Activated naive CD4-positive, alpha-beta T cell treated with anti-CD3 and anti-CD28 coated beads, Interleukin-2, amount 50 U/mL, for 72 hours (primary cell): ENCODE measurements around the gene TMTC4. TPM values are rescaled to one million over a fixed set of nuclear protein-coding genes. Genes with fewer than 3 reads are reported as not detected.

Source experiments
- ATAC-seq, 2 donors: fragments of 150-1000 bp; cut with Tn5 transposase; 2 replicates each; pipeline ENCODE4 v1.10.0; 2021; ENCODE audit warnings: mild to moderate bottlenecking in 2 of 2, moderate library complexity in 2 of 2
- DNase-seq, 2 donors: peaks; one replicate each; pipeline ENCODE4 v3.0.0; 2021 to 2022; ENCODE audit warnings: low spot score in 2 of 2
- H3K27ac Mint-ChIP-seq, 2 donors: one replicate each; pipeline ENCODE4 v1.8.0; 2022; ENCODE audit warnings: mild to moderate bottlenecking in 2 of 2, mixed read lengths in 2 of 2
- H3K36me3 Mint-ChIP-seq, 2 donors: one replicate each; pipeline ENCODE4 v1.8.0; 2022; ENCODE audit warnings: mixed read lengths in 2 of 2
- H3K9me3 Mint-ChIP-seq, 2 donors: one replicate each; pipeline ENCODE4 v1.8.0; 2022; ENCODE audit warnings: mixed read lengths in 2 of 2
- total RNA-seq, 2 donors: library from RNA; stranded (reverse); gene quantifications; one replicate each; pipeline ENCODE4 v1.2.3, GENCODE V29; 2022

TMTC4 gene
- total RNA-seq, 2 donors from 2014 or later: 12.5 to 21.3 TPM

DNA sequence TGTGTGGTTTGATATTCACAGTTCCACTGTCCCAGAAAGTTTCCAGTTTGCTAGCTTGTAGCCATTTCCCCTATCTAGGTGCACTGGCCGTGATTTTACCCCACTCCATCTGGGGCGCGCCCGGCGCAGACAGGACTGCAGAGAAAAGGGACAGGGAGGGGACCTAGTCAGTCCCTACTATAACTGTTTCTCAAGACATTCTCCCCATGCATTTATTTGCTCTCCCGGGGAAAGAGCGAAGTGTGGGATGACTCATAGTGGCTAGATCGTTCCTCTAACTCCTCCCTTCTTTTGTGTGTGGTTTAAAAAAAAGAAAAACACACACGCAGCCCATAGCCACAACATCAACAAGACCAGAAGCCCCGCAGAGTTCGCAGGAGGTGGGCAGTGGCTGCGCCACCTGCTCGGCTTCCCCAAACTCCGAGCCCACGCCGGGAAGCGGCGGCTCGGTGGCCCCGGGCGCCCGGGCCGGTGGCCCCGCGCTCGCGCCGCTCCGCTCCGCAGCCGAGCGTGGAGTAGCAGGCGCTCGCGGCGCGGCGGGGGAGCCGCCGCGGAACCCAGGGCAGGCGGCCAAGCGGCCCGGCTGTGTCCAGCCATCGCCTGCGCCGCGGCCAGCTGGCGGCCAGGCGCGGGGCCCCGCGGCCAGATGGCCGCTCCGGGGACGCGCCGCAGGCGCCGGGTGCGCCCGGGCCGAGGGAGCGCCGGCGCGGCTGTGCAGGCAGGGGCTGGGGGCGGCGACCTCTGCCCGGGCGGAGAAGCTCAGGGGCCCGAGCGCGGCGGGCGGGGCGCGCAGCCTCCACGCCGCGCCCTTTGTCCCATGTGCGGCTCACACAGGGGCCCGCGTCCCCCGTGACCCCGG is 653 bp downstream of the TMTC4 start:
- no peaks in the 10 kb centered on the region for H3K9me3 Mint-ChIP-seq
- peak; percentile 37 to 61 for DNase-seq

DNA sequence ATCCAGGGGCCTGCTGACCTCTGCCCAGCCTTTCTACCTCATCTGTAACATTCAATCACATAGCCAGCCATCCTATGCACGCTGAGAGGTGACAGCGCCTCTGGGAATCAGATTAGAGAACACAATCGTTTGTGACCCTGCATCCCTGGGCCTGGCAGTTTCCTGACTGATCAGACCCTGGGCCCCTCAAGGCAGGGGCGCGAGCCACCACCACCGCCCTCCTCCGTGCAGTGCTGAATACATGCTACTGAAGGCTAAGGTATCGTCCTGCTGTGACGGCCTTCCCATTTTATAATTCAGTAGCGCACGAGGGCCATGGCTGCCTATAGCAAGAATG is 1.3 kb downstream of the TMTC4 start:
- DNase-seq (no peak), ATAC-seq (no peak)
- H3K27ac Mint-ChIP-seq: peak overlapping the region in 1 of 2 donors; percentile 89
- H3K36me3 Mint-ChIP-seq: peaks cover 18 to 24% of the 10 kb centered on the region in 2 donors
- no peaks in the 10 kb centered on the region for H3K9me3 Mint-ChIP-seq

More for the DNA sequence above, 653 bp downstream of the TMTC4 start:
- Mint-ChIP-seq H3K27ac (peak overlapping the region; percentile 89 to 98), H3K36me3 (peaks cover 15 to 20% of the 10 kb centered on the region in 2 donors)
- ATAC-seq: peak; percentile 36 to 58

DNA sequence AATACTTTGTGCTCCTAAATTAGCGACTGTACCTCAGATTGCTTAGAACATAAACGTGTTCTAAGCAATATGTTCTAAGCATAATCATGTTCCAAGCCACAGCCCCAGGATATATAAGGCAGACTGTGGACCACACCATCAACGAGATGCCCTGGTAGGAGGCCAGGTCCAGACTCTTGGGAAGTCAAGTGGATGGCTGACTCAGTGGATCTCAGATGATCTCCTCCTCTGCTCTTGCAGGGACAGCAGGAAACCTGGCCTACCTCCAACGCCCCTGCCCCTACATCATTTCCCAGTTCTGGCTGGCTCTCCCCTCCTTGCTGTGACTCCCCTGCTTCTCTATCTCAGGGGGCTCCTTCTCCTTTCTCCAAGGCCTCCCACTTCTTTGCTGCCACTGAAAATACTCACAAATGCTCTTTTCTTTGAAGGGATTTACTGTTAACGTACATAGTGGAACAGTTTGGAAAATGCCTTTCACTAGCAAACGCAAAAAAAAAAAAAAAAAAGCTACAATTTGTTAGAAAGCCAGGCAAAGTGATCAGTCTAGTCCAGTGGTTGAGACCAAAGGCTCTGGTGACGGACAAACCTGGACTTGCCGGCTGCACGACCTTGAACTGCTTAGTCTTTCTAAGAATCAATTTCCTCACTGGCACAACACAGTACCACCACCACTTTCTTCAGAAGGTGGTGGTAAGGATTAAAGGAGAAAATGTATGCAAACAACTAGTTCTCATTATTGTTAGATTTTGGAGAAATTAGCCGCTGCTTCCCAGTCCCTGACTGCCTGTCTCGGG is 3.0 kb downstream of the TMTC4 start:
- no peak overlapping the region for H3K27ac Mint-ChIP-seq
- no peaks in the 10 kb centered on the region for H3K9me3 Mint-ChIP-seq
- ATAC-seq (no peak), DNase-seq (no peak)
- peaks cover 21 to 34% of the 10 kb centered on the region in 2 donors for H3K36me3 Mint-ChIP-seq

DNA sequence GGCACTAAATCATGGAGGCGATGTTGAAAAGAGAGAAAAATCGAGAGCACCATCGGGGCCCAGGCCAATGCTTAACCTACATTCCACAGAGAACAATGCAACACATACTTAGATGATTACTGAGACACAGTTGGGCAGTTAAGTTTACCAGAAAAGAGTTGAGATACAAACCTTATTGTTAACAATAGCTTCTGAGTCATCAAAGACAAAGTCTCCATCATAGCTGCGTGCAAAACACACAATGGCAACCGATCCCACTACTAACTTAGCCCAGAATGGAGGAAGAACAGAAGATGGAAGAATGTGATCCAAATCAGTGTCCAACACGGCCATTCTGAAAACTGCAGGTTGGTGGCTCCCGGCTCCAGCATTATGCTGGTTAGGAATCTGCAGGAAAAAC is 6.2 kb downstream of the TMTC4 start:
- H3K9me3 Mint-ChIP-seq: no peaks in the 10 kb centered on the region
- peak overlapping the region in 1 of 2 donors; percentile 8 for H3K27ac Mint-ChIP-seq
- no peak for ATAC-seq
- DNase-seq: no peak
- H3K36me3 Mint-ChIP-seq: peaks cover 13 to 22% of the 10 kb centered on the region in 2 donors

DNA sequence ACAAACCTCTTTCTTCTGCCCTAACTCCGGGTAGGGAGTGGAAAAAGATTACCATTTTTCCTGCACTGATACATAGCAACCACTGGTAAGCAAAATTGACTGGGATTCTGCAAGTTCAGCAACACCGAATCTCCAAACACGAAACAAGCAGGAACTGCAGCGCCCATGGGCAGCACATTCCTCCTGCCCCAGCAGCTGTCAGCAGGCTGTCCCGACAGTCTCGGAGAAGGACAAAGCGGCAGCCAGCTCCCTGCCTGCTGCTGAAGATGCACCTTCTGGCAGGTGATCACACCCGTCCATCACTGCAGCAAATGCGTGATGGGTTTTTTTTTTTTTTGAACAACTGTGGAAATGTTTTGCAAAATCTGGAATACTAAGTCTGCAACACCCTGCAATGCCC is 6.7 kb downstream of the TMTC4 start:
- no peaks in the 10 kb centered on the region for H3K9me3 Mint-ChIP-seq
- peaks cover 16 to 25% of the 10 kb centered on the region in 2 donors for H3K36me3 Mint-ChIP-seq
- DNase-seq (no peak), ATAC-seq (no peak)
- H3K27ac Mint-ChIP-seq: no peak overlapping the region

DNA sequence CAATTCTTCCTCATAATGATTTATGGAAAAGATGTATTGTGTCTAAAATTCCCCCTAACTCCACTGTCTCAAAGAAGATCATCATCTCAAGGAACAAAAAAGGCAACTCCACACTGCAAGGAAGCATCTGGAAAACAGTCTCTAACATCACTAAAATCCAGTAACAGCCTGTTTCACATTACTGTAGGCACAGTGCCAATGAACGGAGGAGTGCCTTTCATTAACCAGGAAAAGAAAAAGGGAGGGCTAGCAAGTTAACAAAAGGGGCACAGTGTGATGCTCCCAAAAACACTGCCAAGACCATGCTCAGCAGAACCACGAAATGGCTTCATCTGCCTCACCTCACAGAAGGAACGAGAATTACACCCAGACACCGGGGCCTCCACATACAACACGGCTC is 8.5 kb downstream of the TMTC4 start:
- DNase-seq (no peak), ATAC-seq (no peak)
- peaks cover 24 to 32% of the 10 kb centered on the region in 2 donors for H3K36me3 Mint-ChIP-seq
- H3K27ac Mint-ChIP-seq: no peak overlapping the region
- no peaks in the 10 kb centered on the region for H3K9me3 Mint-ChIP-seq

DNA sequence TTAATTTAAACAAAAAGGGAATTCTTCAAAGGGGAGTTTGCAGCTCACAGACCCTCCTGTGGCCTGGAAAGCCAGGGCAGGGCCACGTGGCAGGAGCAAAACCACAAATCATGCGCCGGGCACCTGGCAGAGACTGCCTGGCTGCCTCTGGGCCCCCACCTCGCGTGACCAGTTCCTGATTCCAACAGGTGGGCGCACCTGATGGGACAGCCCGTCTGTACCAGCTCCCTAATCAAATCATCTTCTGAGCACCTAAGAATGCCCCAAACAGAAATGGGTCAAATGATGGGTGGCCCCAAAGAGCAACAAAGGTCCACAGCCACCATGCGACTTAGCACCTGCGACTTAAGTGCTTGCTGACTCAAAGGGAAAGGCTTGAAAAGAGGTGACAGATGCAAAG is 9.2 kb downstream of the TMTC4 start:
- Mint-ChIP-seq H3K9me3 (no peaks in the 10 kb centered on the region), H3K36me3 (peaks cover 24 to 40% of the 10 kb centered on the region in 2 donors), H3K27ac (no peak overlapping the region)
- DNase-seq (no peak), ATAC-seq (no peak)

DNA sequence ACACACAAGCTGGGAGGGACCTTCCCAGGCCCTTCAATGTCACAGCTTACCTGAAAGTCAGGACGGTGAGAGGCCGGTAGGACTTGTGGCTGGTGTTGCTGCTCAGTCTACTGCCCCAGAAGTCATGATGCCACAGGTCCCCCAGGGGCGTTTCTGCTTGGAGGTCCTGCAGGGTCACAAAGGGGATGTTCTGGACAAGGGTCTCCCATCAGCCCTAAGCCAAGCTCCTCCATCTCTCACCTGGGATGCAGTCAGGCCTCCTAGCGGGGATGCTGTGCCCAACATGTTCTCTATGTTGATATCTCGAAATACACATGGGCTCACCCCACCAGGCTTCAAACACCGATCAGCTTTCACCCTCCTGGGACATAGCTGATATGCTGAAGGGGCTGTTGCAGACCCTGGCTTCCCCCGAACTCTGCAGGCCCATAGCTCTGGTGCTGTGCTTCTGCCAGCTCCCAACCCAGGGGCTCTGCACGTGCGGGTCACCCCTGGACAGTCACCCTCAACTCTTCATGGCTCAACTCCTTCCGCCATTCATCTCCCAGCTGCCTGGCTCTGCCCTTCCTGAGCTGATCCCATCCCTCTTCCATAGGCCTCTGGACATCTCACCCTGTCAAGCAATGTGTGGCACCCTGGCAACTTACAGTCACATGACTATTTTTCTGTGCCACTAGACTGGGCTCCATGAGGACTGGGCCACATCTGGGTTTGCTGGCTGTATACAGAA is 10.3 kb downstream of the TMTC4 start:
- H3K9me3 Mint-ChIP-seq: no peaks in the 10 kb centered on the region
- peaks cover 24 to 42% of the 10 kb centered on the region in 2 donors for H3K36me3 Mint-ChIP-seq
- ATAC-seq: no peak
- H3K27ac Mint-ChIP-seq: no peak overlapping the region
- DNase-seq: no peak

DNA sequence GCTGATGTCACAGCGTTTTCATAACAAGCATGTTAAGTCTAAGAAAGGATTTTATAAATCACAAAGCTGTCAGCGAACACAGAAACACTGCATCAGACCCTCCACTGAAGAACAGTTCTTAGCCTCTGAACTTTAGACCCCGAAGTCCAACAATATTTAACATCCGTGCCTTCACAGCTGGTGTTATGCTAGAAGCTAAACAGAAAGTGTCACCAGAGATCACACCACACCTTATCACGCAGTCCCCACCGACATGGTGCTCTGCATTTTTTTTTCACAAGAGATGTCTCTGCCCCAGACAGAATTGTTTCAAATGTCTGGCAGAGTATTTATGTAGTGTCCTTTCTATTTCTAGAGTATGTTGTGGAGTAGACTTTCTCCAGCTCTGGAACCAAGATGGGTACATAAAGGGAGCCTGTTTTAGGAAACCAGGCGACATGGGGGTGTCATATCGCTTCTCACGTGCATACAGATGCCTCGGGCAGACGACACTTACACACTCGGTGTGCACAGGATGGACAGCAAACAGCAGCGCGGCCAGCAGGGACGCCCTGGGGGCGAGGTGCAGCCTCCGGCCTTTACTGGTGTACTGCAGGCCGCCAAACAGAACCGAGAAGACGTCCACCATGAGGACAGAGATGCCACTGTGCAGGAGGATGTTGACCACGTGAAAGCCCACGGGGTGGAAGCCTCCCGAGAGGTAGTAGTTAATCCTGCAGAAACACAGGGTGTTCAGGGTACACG is 12.0 kb downstream of the TMTC4 start:
- ATAC-seq: no peak
- no peak overlapping the region for H3K27ac Mint-ChIP-seq
- H3K9me3 Mint-ChIP-seq: no peaks in the 10 kb centered on the region
- DNase-seq: no peak
- peaks cover 22 to 31% of the 10 kb centered on the region in 2 donors for H3K36me3 Mint-ChIP-seq

DNA sequence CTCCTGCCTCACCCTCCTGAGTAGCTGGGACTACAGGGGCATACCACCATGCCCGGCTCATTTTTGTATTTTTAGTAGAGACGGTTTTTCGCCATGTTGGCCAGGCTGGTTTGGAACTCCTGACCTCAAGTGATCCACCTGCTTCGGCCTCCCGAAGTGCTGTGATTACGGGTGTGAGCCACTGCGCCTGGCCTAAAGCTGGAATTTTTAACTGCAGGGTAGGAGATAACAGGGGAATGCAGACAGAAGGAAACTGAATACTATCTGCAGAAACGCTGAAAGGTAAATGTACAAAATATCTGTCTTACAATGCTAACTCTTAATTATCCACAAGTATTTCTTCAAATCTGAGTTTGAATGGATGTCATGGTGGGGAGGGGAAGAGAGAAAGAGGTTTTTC is 13.8 kb downstream of the TMTC4 start:
- no peak overlapping the region for H3K27ac Mint-ChIP-seq
- no peak for DNase-seq
- H3K36me3 Mint-ChIP-seq: peaks cover 20 to 25% of the 10 kb centered on the region in 2 donors
- H3K9me3 Mint-ChIP-seq: no peaks in the 10 kb centered on the region
- ATAC-seq: no peak

DNA sequence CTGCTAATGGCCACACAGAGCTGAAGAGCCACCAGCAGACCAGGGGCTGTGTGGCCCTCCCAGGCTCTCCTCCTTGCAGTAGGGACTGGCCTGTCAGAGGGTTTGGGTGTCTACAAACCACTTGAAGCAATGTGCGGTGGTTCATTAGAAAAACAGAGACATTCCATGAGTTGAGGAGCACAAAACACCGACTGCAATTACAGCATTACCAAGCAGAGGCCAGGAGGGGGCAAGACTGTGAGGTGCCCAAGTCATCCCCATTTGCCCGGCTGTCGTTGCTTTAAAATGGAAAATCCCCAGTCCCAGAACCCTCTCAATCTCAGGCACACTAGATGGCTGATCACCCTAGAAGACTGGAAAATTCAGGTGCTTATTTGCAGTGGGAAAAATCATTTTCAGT is 15.0 kb downstream of the TMTC4 start:
- ATAC-seq (no peak), DNase-seq (no peak)
- H3K27ac Mint-ChIP-seq: no peak overlapping the region
- no peaks in the 10 kb centered on the region for H3K9me3 Mint-ChIP-seq
- H3K36me3 Mint-ChIP-seq: peaks cover 22 to 32% of the 10 kb centered on the region in 2 donors

DNA sequence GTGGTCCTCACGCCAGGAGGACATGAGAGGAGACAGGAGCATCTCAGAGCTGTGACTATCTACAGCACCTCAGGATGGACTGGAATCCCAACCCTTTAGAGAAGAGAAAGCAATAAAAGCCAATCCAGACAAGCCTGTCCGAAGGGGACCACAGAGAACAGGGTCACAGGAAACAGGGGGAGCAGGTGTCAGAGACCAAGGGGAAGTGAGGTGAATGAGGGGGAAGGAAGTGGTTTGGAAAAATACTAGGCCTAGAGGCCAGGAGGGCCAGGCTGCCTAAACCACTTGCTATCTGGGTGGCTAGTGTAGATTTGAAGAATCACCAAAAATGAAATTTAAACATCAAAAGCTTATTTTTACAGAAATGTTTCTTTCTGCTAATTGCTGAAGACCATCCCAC is 16.2 kb downstream of the TMTC4 start:
- no peaks in the 10 kb centered on the region for H3K9me3 Mint-ChIP-seq
- H3K36me3 Mint-ChIP-seq: peaks cover 26 to 32% of the 10 kb centered on the region in 2 donors
- DNase-seq: no peak
- H3K27ac Mint-ChIP-seq: peak overlapping the region; percentile 40 to 51
- ATAC-seq: peak; percentile 38 to 59

DNA sequence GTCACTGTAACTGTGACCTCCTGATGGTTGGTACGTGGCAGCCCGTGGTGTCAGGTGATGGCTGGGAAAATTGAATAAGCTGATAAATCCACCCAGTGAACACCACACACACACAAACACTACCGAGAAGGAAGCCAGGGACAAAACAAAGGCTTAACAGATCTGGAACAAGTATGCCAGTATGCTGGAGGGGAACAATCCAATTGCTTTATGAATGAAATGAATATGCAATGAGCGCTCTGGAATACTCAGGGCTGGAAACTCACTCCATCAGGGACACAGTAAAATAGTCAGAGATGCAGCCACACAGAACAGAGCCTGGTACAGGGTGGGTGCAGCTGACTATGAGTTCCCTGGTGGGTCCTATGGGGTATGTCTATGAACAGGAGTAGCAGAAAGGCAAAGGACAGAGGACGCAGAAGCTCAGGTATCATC is 16.7 kb downstream of the TMTC4 start:
- peaks cover 25 to 29% of the 10 kb centered on the region in 2 donors for H3K36me3 Mint-ChIP-seq

DNA sequence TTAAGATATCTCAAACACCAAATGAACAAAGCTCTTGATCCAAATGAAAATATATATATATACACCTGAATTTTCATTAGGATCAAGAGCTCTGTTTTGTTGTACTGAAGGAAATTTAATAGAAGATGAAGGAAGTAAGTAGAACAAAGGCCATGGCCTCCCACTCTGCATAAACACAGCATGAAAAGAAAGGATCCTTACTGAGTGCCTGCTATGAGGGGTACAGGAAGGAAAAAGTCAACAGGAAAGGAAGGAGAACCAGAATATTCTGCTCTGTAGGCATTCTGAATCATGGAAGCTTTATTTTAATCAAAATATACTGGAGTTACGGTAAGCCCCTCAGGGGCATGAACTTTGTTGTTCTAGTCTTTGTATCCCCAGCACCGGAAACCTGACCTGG is 22.1 kb downstream of the TMTC4 start:
- Mint-ChIP-seq H3K27ac (no peak overlapping the region), H3K9me3 (no peaks in the 10 kb centered on the region), H3K36me3 (peaks cover 12 to 17% of the 10 kb centered on the region in 2 donors)
- DNase-seq (no peak), ATAC-seq (no peak)

More for the DNA sequence above, 16.7 kb downstream of the TMTC4 start:
- peak overlapping the region; percentile 40 to 51 for H3K27ac Mint-ChIP-seq
- no peak for DNase-seq
- ATAC-seq: no peak
- H3K9me3 Mint-ChIP-seq: no peaks in the 10 kb centered on the region

DNA sequence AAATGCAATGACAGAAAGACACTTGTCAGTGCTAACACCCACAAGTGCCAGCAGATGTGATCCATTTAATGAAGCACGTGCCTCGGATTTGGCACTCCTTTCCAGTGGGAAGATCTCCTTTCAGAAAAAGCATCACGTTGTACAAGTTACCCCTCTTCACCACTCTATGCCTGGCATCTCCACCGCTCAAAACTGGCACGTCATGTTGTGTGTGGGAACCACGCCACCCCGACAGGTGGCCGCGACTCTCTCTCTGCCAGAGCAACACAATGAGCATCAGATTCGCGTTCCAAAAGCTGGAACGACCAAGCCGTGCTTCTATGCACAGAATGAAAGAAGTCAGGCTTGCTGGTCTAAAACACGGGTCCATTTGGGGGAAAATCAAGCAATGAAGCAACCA is 24.3 kb downstream of the TMTC4 start:
- H3K36me3 Mint-ChIP-seq: peaks cover 2 to 11% of the 10 kb centered on the region in 2 donors
- H3K9me3 Mint-ChIP-seq: no peaks in the 10 kb centered on the region
- DNase-seq (no peak), ATAC-seq (no peak)
- no peak overlapping the region for H3K27ac Mint-ChIP-seq

DNA sequence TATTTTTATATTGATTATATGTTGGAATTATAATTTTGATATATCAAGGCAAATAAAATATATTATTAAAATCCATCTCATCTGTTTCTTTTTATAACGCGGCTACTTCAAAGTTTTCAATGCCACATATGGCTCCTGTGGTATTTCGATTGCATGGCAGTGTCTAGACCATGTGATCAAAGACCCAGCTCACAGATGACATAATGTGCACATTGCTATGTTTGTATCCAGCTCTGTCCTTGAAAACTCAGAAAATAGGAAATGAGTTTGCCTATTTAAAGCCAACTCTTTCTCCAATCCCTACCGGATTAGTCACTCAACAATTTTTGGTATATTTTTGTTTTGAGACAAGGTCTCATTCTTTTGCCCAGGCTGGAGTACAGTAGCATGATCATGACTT is 26.2 kb downstream of the TMTC4 start:
- DNase-seq (no peak), ATAC-seq (no peak)
- peaks cover 0 to 6% of the 10 kb centered on the region in 2 donors for H3K36me3 Mint-ChIP-seq
- H3K9me3 Mint-ChIP-seq: no peaks in the 10 kb centered on the region
- H3K27ac Mint-ChIP-seq: no peak overlapping the region
